HS-5 (cell line): ENCODE data around the gene OXSR1.
"Not testable (repeated sequence)": the region's sequence is repeated elsewhere in the genome, so short reads cannot be mapped to it uniquely, and the experiment has no call there.

Source experiments
- DNase-seq: peaks from one replicate; pipeline ENCODE4 v3.0.0-alpha.2; 2012; ENCODE audit warnings: low read depth

OXSR1 gene

DNA sequence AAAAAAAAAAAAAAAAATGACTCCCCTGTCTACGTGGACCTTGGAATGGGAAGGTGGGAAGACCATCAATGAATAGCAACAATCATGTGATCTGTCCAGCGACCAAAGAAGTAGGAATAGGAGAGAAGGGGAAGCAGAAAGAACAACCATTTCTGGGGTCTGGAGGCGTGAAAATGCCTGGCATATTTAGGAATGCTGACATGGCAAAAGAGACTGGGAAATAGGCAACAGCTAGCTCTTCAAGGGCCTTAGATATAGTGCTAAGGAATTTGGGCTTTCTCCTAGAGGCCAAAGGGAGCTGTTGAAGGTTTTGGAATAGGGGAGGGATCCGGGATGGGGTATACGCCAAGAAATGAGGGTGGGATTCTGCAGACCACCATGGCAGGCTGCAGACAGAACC, 106.2 kb downstream of the OXSR1 start:
- DNase-seq: no peak

DNA sequence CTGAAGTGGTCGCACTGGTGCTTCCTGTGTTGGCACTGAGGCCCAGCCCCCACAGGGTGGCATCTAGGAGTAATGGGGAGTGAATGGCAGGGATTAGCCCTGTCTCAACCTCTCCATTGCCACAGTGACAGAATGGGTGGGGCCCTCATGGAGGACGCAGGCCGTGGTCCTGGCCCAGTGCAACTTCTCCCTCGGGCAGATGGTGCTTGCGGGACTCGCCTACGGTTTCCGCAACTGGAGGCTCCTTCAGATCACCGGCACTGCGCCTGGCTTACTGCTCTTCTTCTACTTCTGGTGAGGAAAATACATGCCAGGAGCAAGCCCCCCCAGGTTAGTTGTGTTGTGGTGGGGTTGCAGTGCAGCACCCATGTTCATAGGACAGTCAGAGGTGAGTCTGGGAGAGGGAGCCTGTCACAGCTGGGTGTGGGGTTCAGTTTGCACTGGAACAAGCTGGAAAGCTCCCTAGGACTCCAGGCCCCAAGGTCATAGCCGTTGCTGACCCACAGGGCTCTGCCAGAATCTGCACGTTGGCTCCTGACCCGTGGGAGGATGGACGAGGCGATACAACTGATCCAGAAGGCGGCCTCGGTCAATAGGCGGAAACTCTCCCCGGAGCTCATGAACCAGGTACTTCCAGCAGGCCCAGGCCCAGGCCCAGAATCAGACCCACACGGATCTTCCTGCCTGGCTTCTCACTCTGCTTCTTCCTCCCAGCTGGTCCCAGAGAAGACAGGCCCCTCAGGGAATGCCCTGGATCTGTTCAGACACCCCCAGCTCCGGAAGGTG, 109.7 kb downstream of the OXSR1 start:
- no peak for DNase-seq

DNA sequence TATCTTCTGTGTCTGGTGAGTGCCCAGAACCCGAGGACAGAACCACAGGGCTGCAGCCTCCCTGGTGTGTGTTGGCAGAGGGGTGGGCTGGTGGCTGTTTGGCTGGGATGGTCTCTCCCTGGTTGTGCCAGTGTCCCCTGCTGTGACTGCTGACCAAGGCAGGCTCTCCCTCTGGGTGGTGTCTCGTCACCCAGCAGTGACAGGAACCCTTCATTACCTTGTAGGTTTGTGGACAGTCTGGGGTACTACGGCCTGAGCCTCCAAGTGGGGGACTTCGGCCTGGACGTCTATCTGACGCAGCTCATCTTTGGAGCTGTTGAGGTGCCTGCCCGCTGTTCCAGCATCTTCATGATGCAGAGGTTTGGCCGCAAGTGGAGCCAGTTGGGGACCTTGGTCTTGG, 110.3 kb downstream of the OXSR1 start:
- no peak for DNase-seq

DNA sequence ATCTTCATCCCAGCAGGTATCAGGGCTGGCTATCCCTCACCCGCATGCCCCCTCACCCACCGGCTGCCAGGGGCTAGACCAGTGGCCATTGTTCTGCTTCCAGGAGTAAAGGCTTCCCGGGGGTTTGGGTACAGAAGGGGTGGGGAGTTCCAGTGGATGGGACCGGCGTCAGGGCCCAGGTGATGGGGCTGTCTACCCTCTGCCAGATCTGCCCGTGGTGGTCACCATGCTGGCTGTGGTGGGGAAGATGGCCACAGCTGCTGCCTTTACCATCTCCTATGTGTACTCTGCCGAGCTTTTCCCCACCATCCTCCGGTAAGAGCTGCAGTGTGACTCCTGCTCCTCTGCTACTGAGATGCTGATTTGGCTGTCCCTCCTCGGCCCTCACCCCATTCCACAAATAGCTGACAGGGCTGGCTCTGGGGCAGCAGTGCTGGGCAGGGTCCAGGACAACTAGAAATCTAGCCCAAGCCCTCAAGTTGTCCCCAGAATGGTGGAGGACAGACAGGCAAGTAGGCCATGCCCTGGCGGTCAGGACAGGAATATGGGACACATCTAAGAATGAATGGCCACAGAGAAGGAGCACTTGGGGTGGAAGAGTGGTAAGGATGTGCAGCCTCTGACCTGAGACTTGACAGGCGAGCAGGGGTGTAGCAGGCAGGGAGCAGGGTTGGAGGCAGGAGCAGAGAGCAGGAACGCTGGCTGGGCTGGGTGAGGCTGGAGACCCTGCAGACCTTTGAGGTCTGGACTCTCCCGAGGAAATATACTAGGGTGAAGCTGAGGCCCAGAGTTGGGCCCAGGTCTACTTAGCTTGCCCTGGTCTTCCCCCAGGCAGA, 111.0 kb downstream of the OXSR1 start:
- no peak for DNase-seq

DNA sequence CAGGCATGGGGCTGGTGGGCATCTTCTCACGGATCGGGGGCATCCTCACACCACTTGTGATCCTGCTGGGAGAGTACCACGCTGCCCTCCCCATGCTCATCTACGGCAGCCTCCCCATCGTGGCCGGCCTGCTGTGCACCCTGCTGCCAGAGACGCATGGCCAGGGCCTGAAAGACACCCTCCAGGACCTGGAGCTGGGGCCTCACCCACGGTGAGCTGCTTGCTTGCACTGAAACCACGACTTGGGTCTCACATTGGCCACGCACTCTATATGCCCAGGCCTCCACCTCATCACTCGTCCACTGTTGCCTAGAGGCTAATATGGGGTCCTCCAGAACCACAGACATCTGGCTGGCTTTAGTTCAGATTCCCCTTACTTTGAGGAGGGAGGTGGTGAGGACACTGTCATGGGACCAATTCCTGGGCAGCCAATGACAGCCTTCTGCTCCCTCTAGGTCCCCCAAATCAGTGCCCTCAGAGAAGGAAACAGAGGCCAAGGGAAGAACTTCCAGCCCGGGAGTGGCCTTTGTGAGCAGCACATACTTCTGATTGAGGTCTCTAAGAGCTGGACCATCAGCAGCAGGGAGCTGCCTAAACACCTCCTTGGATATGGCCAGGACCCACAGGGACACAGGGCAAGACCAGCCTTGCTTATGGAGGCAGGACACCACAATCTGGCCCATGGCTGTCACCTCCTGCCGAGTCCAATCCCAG, 111.7 kb downstream of the OXSR1 start:
- no peak for DNase-seq

DNA sequence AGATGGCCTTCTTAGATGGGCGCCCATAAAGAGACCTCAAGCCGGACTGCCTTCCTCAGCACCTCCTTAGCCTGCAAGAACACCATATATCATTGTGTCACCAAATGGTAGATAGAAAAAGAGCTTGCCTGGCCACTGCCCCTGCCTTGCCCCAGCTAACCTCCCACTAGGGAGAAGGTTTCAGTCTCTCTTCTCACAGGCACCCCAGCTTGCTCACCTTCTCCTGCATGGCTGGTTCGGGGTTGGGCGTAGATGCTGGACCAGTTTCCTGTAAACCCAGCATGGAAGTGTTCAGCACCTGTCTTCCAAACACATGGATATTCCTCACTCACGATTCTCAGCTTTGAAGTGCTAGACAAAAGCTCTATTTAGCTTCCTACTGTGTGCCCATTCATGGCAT, 113.5 kb downstream of the OXSR1 start:
- DNase-seq: no peak

DNA sequence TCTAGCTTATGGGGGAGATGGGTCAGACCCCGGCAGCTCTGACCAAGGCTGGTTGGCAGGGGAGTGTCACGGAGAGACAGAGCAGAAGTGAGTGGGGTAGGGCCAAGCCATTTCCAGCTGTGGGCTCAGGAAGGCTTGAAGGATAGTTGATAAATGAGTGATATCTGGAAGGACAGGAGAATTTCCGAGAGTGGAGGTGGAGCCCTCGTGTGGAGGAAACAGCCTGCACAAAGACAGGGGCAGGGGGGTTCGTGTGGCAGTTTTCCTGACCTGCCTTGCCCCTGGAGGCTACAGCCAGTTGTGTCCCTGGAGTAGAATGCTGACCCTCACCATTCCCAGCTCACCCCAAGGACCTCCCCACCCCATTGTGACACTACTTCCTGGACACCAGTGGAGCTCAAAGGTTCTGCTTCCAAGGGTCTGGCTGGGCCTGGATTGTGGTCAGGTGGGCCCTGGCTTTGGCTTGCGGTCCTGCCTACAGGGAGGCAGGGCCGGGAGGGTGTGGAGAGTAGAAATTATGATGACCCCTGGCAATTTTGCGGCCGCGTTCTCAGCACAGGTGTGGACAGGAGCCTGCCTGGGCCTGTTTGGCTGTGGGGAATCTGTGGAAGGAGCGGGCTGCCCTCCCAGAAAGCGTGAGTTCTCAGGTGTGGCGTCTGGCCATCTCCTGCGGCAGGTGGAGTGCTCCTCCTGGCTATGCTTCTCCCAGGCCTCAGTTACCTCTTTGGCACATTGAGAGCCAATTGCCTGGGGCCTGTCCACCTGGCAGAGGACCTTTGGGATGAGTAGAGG, 116.8 kb downstream of the OXSR1 start, which contains the start of gene SLC22A14:
SLC22A14 (plus strand) TSS at position 400 of the 792 bp plus-strand sequence. CDS start 23,733 bp downstream, outside the sequence.
- no peak for DNase-seq

DNA sequence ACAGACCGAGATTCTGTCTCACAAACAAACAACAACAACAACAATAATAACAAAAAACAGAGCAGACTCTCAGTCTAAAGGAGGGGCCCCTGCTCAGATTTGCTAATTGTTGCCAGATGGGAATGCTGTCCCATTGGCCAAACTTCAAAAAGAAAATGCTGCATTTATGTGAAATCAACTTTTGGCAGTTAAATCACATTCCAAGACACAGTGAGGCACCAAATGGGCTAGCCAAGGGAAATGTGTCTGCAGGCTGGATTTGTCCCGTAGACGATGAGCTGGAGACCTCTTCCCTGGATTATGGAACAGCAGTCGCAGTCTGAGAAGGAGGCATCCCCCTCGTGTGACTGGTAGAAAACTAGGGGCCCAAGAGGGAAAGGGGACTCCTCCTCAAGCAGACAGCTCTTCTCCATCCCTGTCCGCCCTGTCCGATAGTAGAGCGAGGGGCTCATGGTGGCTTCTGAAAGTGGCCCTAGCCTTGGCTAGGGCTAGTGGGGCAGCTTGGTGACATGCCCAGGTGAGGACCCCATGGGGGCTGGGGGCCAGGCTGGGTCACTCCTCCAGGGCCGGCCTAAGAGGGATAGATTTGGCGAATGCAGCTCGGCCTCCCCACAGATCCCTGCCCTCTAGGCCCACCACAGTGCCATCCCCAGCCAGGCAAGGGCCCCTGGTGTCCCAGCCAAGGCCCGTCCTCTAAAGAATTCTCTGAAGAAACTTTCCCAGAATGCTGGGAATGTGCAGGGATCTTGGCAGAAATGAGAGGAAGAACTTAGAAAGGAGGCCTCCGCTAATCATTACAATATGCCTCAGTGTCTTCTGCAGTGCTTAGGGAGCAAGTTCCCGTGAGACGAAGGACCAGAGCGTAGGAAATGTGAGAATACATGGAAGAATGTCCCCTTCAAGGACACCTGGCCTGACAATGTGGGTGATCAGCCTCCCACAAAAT, 118.7 kb downstream of the OXSR1 start:
- DNase-seq: peak; percentile 15

DNA sequence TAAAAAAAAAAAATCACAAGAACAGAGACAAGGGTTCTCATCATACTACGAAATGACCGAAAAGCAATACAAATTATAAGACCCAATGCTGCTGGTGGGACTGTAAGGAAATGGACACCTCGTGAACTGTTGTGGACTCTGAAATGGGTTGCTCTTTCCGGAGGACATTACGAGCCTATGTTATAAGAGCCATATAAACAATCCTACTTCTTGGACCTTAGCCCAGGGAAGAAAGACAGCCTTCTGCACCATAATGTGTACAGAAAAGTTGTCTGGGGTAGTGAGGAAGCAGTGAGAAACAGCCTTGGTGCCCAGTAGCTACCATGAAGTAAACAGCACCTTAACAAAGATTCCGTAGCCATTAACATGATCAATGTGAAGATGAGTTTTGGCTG, 119.4 kb downstream of the OXSR1 start:
- no peak for DNase-seq

DNA sequence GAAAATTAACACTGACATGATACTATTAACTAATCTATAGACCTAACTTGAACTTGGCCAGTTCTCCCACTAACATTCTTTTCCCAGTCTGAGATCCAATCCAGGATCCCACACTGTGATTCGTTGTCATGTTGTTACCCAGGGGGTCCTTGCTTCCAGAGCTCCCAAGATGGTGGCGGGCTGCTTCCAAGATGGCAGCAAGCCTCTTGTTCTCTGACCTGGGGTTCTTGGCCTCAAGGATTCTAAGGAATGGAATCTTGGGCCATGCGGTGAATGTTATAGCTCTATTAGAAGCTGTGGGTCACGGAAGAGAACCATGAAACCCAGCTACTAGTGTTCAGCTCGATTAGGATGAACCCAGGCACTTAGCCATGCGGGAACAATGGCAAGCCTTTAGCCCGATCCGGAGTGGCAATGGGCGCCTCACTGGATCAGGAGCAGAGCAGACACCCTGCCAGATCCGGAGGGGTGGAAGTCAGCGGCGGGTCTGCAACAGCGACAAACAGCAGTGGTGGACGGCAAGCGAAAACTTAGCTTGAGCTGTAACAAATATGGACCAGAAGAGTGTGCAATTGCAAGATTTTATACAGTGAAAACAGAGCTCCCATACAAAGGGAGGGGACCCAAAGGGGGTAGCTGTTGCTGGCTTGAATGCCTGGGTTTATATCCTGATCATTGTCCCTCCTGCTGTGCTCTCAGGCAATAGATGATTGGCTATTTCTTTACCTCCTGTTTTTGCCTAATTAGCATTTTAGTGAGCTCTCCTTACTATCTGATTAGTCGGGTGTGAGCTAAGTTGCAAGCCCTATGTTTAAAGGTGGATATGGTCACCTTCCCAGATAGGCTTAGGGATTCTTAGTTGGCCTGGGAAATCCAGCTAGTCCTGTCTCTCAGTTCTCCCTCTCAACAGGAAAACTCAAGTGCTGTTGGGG, 124.2 kb downstream of the OXSR1 start:
- not testable (repeated sequence) for DNase-seq

DNA sequence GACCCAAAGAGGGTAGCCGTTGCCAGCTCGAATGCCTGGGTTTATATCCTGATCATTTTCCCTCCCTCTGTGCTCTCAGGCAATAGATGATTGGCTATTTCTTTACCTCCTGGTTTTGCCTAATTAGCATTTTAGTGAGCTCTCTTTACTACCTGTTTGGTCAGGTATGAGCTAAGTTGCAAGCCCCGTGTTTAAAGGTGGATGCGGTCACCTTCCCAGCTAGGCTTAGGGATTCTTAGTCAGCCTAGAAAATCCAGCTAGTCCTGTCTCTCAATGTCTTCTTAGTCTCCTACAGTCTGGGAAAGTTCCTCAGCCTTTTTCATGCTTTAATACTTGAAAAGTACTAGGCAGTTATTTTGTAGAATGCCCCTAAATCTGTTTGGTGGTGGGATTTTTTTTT, 131.7 kb downstream of the OXSR1 start:
- not testable (repeated sequence) for DNase-seq

DNA sequence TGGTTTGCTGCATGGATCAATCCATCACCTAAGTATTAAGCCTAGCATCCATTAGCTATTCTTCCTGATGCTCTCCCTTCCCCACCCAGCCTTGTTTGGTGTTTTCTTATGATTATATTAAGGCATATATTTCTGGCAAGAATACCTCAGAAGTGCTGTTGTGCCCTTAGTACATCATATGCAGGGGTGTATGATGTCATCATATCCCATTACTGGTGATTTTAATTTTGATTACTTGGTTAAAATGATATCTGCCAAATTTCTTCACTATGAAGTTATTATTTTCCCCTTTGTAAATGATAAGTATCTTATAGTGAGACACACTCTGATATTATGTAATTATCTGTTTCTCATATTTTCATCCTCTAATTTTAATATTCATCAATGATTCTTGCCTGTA, 132.2 kb downstream of the OXSR1 start:
- DNase-seq: no peak

DNA sequence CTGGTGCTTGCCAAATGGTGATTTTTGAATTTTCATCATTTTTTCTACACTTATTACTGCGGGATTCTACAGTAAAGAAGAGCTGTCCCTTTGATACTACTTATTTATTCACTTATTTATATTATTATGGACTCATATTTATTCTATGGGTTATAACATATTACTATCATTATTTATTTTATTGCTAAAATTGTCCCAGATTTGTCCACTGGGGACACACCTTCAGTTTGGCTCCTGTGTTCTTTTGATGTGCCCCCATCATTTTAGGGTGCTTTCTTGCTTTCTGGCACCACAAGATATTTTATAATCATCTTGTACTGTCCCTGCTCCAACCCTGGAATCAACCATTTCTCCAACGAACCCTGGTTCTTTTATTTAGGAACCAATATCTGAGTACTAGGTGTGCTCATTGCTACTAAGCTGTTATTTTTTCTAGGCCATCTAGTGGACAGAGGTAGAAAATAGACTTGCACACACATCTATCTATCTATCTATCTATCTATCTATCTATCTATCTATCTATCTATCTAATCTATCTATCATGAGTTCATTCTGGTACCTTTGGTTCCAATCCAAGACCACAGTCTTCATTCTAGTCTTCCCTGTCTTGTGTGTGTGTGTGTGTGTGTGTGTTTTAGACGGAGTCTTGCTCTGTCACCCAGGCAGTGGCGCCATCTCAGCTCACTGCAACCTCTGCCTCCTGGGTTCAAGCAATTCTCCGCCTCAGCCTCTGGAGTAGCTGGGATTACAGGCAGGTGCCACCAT, 132.8 kb downstream of the OXSR1 start:
- peak; percentile 4 for DNase-seq
